HepG2 (cell line): Measurements from ENCODE around the gene TEAD4. TPM values are rescaled to one million over a fixed set of nuclear protein-coding genes. Genes with fewer than 3 reads are reported as not detected.

Source experiments
- ELK4 ChIP-seq: sonication (generic); formaldehyde crosslinking; IDR thresholded peaks from 2 replicates; pipeline ENCODE4 v1.9.0; 2021; ENCODE audit warnings: missing genetic modification reagents, borderline replicate concordance
- KIAA2018 ChIP-seq: sonication (generic); formaldehyde crosslinking; IDR thresholded peaks from 2 replicates; pipeline ENCODE4 v1.5.0; 2020; ENCODE audit warnings: mild to moderate bottlenecking, missing genetic modification reagents, borderline replicate concordance
- MEF2D ChIP-seq: sonication (generic); formaldehyde crosslinking; IDR thresholded peaks from 2 replicates; pipeline ENCODE4 v1.5.1; 2020; ENCODE audit warnings: mild to moderate bottlenecking, missing genetic modification reagents
- NR2F6 ChIP-seq, 2 experiments: IDR thresholded peaks; 2 replicates each; pipeline ENCODE4 v1.6.1; 2016; ENCODE audit warnings: antibody characterized with exemption in 1 of 2, mild to moderate bottlenecking in 1 of 2
- POLR2G ChIP-seq: fragments of 200-400 bp; formaldehyde crosslinking; IDR thresholded peaks from 2 replicates; pipeline ENCODE4 v1.6.1; 2018; ENCODE audit warnings: mild to moderate bottlenecking, low read depth, low read length, moderate library complexity
- SP1 ChIP-seq, 2 experiments: fragments of 450-650 bp in 1 of 2; sonication (generic) in 1 of 2; formaldehyde crosslinking in 1 of 2; IDR thresholded peaks; 2 replicates each; pipeline versions ENCODE4 v1.4.0 to v1.6.1; 2016 to 2020; ENCODE audit warnings: missing genetic modification reagents in 1 of 2
- TERF1 ChIP-seq: sonication (generic); formaldehyde crosslinking; IDR thresholded peaks from 2 replicates; pipeline ENCODE4 v1.8.0; 2022; ENCODE audit warnings: mild to moderate bottlenecking, missing genetic modification reagents, moderate library complexity
- THAP8 ChIP-seq: sonication (generic); formaldehyde crosslinking; IDR thresholded peaks from 2 replicates; pipeline ENCODE4 v1.5.1; 2020; ENCODE audit warnings: missing genetic modification reagents, mild to moderate bottlenecking, borderline replicate concordance
- ZBED4 ChIP-seq: sonication (generic); formaldehyde crosslinking; IDR thresholded peaks from 2 replicates; pipeline ENCODE4 v1.4.0; 2020; ENCODE audit warnings: missing genetic modification reagents, borderline replicate concordance
- ZFP36L2 ChIP-seq: sonication (generic); formaldehyde crosslinking; IDR thresholded peaks from 2 replicates; pipeline ENCODE4 v1.4.0; 2020; ENCODE audit warnings: missing genetic modification reagents
- ZNF772 ChIP-seq: sonication (generic); formaldehyde crosslinking; IDR thresholded peaks from 2 replicates; pipeline ENCODE4 v1.5.0; 2020; ENCODE audit warnings: mild to moderate bottlenecking, missing genetic modification reagents
- ZNF775 ChIP-seq: sonication (generic); formaldehyde crosslinking; IDR thresholded peaks from 2 replicates; pipeline ENCODE4 v1.4.0; 2020; ENCODE audit warnings: missing genetic modification reagents, mild to moderate bottlenecking, moderate library complexity, borderline replicate concordance
- polyA plus RNA-seq, 8 experiments: library from polyadenylated mRNA; depleted of rRNA in 3 of 8; stranded (reverse) in 7 of 8; unstranded in 1 of 8; fragments of >200 nt; fragmentation: Illumina TruSeq in 4 of 8; extraction: Trizol in 4 of 8; gene quantifications; 2 replicates each; pipeline versions ENCODE4 v1.2.1 to v1.2.3, GENCODE V29; 2011 to 2016; ENCODE audit warnings: low read depth in 4 of 8, missing spikeins in 1 of 8, mixed read lengths in 1 of 8; ENCODE audit not compliant: insufficient read depth in 1 of 8
- total RNA-seq, 5 experiments: library from RNA; depleted of rRNA; stranded (reverse); fragments of >200 nt; fragmentation: Illumina TruSeq; extraction: Trizol; gene quantifications; 2 replicates each; pipeline ENCODE4 v1.2.3, GENCODE V29; 2016; ENCODE audit warnings: low read depth in 1 of 5

TEAD4 gene
- total and polyA plus RNA-seq, 2 of the 13 experiments (the other 11 are each of a cell fraction or from before 2014, with no cell fraction given) = 45.0 to 69.4 TPM

- TF ChIP-seq MEF2D (CRISPR knock-in tag) (no peak), TERF1 (no peak), ZNF775 (CRISPR knock-in tag) (no peak), ZBED4 (CRISPR knock-in tag) (0 out of 2 replicates have a peak, but pooled peaks have one; percentile 52), KIAA2018 (no peak), ZNF772 (CRISPR knock-in tag) (0 out of 2 replicates have a peak, but pooled peaks have one; percentile 51), THAP8 (CRISPR knock-in tag) (no peak), POLR2G (peak; percentile 81), ZFP36L2 (CRISPR knock-in tag) (no peak), ELK4 (CRISPR knock-in tag) (no peak), NR2F6 (IDR thresholded peaks at IDR 0.05) (no peak), NR2F6 (CRISPR knock-in tag; IDR thresholded peaks at IDR 0.05) (no peak), SP1 (IDR thresholded peaks at IDR 0.05) (no peak), SP1 (CRISPR knock-in tag; IDR thresholded peaks at IDR 0.05) (peak; percentile 15; the same call in 1 of the 2 replicates)
These were observed 585 bp upstream of the TEAD4 start (continued) for GRCh38 chr12:2958432-2959191.
